Neural cell (in vitro differentiated cells): Measurements from ENCODE around the gene SLC1A1. TPM values are rescaled to one million over a fixed set of nuclear protein-coding genes. Genes with fewer than 3 reads are reported as not detected.

Source experiments
- H2AFZ ChIP-seq: fragments of 200-600, 300-800 bp; sonication (generic), shearing (Covaris generic); 2 replicates; pipeline ENCODE4 v1.6.0; 2014; ENCODE audit warnings: low read depth, mild to moderate bottlenecking, antibody characterized with exemption, low read length, moderate library complexity
- H3F3A ChIP-seq: fragments of 200-600 bp; shearing (Covaris generic); 2 replicates; pipeline ENCODE4 v1.6.1; 2016; ENCODE audit warnings: mild to moderate bottlenecking, moderate library complexity, mixed read lengths, antibody characterized with exemption, low read length; ENCODE audit not compliant: insufficient read depth, poor library complexity, severe bottlenecking
- H3K27ac ChIP-seq: fragments of 200-600, 300-800 bp; sonication (generic), shearing (Covaris generic); 2 replicates; pipeline ENCODE4 v1.5.1; 2014; ENCODE audit warnings: mild to moderate bottlenecking, low read length, moderate library complexity
- H3K27me3 ChIP-seq: fragments of 300-800, 200-600 bp; sonication (generic), shearing (Covaris generic); 2 replicates; pipeline ENCODE4 v1.6.0; 2014; ENCODE audit warnings: mild to moderate bottlenecking, low read depth, low read length, moderate library complexity; ENCODE audit not compliant: insufficient read depth
- H3K36me3 ChIP-seq: fragments of 300-800, 200-600 bp; sonication (generic), shearing (Covaris generic); 2 replicates; pipeline ENCODE4 v1.5.1; 2014; ENCODE audit warnings: mild to moderate bottlenecking, antibody characterized with exemption, low read length, moderate library complexity; ENCODE audit not compliant: insufficient read depth
- H3K4me2 ChIP-seq: fragments of 300-800, 200-600 bp; sonication (generic), shearing (Covaris generic); 2 replicates; pipeline ENCODE4 v1.6.0; 2014; ENCODE audit warnings: mild to moderate bottlenecking, low read length
- H3K4me3 ChIP-seq: fragments of 300-800, 200-600 bp; sonication (generic), shearing (Covaris generic); 2 replicates; pipeline ENCODE4 v1.5.1; 2014; ENCODE audit warnings: mild to moderate bottlenecking, low read length, moderate library complexity
- H3K79me2 ChIP-seq: fragments of 200-600 bp; shearing (Covaris generic); replicated peaks from 2 replicates; pipeline ENCODE4 v1.6.0; 2014; ENCODE audit warnings: mild to moderate bottlenecking, low read length, moderate library complexity; ENCODE audit not compliant: insufficient read depth
- H3K9ac ChIP-seq: fragments of 300-800, 200-600 bp; sonication (generic), shearing (Covaris generic); 2 replicates; pipeline ENCODE4 v1.6.1; 2016; ENCODE audit warnings: mild to moderate bottlenecking, low read length, mixed read lengths
- H3K9me2 ChIP-seq: fragments of 200-600 bp; shearing (Covaris generic); 2 replicates; pipeline ENCODE4 v1.6.1; 2016; ENCODE audit warnings: mild to moderate bottlenecking, low read length, mixed read lengths; ENCODE audit not compliant: insufficient read depth
- H3K9me3 ChIP-seq: fragments of 200-600, 300-800 bp; sonication (generic), shearing (Covaris generic); 2 replicates; pipeline ENCODE4 v1.6.1; 2016; ENCODE audit warnings: mild to moderate bottlenecking, mixed run types, low read length, moderate library complexity, mixed read lengths
- H4K20me1 ChIP-seq: fragments of 200-600 bp; shearing (Covaris generic); 2 replicates; pipeline ENCODE4 v1.6.1; 2016; ENCODE audit warnings: mild to moderate bottlenecking, mixed run types; ENCODE audit not compliant: insufficient read depth
- EP300 ChIP-seq: fragments of 450-650 bp; conservative IDR thresholded peaks from 2 replicates; pipeline ENCODE4 v1.6.1; 2014; ENCODE audit warnings: antibody characterized with exemption, mild to moderate bottlenecking, moderate library complexity; ENCODE audit not compliant: poor library complexity, severe bottlenecking
- EZH2 ChIP-seq: fragments of 200-600, 300-800 bp; shearing (Covaris generic), sonication (generic); IDR thresholded peaks from 2 replicates; pipeline ENCODE4 v1.6.1; 2014; ENCODE audit warnings: antibody characterized with exemption, low read length, borderline replicate concordance, mild to moderate bottlenecking; ENCODE audit not compliant: insufficient read depth, poor library complexity, severe bottlenecking
- MXI1 ChIP-seq: fragments of 450-650 bp; conservative IDR thresholded peaks from 2 replicates; pipeline ENCODE4 v1.6.1; 2014; ENCODE audit warnings: antibody characterized with exemption, mild to moderate bottlenecking; ENCODE audit not compliant: poor library complexity, severe bottlenecking
- POLR2AphosphoS5 ChIP-seq: IDR thresholded peaks from 2 replicates; pipeline ENCODE4 v1.6.1; 2012
- RAD21 ChIP-seq: fragments of 450-650 bp; conservative IDR thresholded peaks from 2 replicates; pipeline ENCODE4 v1.6.1; 2014; ENCODE audit warnings: antibody characterized with exemption, mild to moderate bottlenecking, moderate library complexity
- SMC3 ChIP-seq: fragments of 450-650 bp; conservative IDR thresholded peaks from 2 replicates; pipeline ENCODE4 v1.6.1; 2014; ENCODE audit warnings: antibody characterized with exemption, mild to moderate bottlenecking, moderate library complexity; ENCODE audit not compliant: poor library complexity
- TAF1 ChIP-seq: IDR thresholded peaks from 2 replicates; pipeline ENCODE4 v1.6.1; 2012; ENCODE audit warnings: low read depth
- polyA plus RNA-seq: library from polyadenylated mRNA; depleted of rRNA; stranded (reverse); fragments of >200 nt; gene quantifications from 2 replicates; pipeline ENCODE4 v1.2.3, GENCODE V29; 2014
- TF ChIP-seq, protein P1 (sequence below): IDR thresholded peaks from 2 replicates; pipeline ENCODE4 v1.6.1; 2012; ENCODE audit warnings: borderline replicate concordance
- TF ChIP-seq, protein P2 (sequence below): fragments of 450-650 bp; IDR thresholded peaks from 2 replicates; pipeline ENCODE4 v1.5.1; 2014; ENCODE audit warnings: antibody characterized with exemption, mild to moderate bottlenecking, moderate library complexity; ENCODE audit not compliant: poor library complexity, severe bottlenecking

SLC1A1 gene
- polyA plus RNA-seq, 1 donor from 2014 or later = 30.8 TPM

DNA sequence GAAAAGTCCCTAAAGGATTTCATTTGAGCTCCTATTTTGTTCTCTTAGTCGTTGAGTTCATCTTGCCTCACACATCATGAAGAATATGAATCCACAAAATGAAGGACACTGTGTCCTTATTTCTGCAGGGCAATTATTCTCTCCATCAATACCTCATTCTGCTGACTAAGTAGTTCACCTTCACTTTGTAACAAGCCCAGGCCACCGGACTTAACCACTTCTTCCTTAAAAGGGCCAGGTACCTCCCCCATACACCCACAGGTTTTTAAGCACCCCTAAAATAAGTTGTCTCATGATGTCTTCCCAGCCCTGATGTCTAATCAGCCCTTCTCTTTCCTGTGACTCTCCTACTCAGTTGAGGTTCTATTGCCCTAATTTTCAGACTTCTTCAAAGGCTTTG, 104.7 kb downstream of the SLC1A1 start:
- H3K9ac ChIP-seq = no peak overlapping the region
- no peak overlapping the region for H3K27ac ChIP-seq
- no peak overlapping the region for H3K4me3 ChIP-seq
- H3K79me2 ChIP-seq = no peaks in the 10 kb centered on the region
- no peaks in the 10 kb centered on the region for H3F3A ChIP-seq
- H3K9me2 ChIP-seq = no peaks in the 10 kb centered on the region
- no peaks in the 10 kb centered on the region for H4K20me1 ChIP-seq
- TF ChIP-seq POLR2AphosphoS5 (no peak), EZH2 (no peak), EP300 (no peak), TAF1 (no peak), SMC3 (no peak), RAD21 (no peak), MXI1 (no peak)
- TF ChIP-seq, protein P1, sequence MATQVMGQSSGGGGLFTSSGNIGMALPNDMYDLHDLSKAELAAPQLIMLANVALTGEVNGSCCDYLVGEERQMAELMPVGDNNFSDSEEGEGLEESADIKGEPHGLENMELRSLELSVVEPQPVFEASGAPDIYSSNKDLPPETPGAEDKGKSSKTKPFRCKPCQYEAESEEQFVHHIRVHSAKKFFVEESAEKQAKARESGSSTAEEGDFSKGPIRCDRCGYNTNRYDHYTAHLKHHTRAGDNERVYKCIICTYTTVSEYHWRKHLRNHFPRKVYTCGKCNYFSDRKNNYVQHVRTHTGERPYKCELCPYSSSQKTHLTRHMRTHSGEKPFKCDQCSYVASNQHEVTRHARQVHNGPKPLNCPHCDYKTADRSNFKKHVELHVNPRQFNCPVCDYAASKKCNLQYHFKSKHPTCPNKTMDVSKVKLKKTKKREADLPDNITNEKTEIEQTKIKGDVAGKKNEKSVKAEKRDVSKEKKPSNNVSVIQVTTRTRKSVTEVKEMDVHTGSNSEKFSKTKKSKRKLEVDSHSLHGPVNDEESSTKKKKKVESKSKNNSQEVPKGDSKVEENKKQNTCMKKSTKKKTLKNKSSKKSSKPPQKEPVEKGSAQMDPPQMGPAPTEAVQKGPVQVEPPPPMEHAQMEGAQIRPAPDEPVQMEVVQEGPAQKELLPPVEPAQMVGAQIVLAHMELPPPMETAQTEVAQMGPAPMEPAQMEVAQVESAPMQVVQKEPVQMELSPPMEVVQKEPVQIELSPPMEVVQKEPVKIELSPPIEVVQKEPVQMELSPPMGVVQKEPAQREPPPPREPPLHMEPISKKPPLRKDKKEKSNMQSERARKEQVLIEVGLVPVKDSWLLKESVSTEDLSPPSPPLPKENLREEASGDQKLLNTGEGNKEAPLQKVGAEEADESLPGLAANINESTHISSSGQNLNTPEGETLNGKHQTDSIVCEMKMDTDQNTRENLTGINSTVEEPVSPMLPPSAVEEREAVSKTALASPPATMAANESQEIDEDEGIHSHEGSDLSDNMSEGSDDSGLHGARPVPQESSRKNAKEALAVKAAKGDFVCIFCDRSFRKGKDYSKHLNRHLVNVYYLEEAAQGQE = no peak
- TF ChIP-seq, protein P2, sequence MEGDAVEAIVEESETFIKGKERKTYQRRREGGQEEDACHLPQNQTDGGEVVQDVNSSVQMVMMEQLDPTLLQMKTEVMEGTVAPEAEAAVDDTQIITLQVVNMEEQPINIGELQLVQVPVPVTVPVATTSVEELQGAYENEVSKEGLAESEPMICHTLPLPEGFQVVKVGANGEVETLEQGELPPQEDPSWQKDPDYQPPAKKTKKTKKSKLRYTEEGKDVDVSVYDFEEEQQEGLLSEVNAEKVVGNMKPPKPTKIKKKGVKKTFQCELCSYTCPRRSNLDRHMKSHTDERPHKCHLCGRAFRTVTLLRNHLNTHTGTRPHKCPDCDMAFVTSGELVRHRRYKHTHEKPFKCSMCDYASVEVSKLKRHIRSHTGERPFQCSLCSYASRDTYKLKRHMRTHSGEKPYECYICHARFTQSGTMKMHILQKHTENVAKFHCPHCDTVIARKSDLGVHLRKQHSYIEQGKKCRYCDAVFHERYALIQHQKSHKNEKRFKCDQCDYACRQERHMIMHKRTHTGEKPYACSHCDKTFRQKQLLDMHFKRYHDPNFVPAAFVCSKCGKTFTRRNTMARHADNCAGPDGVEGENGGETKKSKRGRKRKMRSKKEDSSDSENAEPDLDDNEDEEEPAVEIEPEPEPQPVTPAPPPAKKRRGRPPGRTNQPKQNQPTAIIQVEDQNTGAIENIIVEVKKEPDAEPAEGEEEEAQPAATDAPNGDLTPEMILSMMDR = no peak
- no peaks in the 10 kb centered on the region for H3K9me3 ChIP-seq
- no peak overlapping the region for H3K4me2 ChIP-seq
- H3K27me3 ChIP-seq = no peaks in the 10 kb centered on the region
- H3K36me3 ChIP-seq = no peaks in the 10 kb centered on the region
- H2AFZ ChIP-seq = no peak overlapping the region

DNA sequence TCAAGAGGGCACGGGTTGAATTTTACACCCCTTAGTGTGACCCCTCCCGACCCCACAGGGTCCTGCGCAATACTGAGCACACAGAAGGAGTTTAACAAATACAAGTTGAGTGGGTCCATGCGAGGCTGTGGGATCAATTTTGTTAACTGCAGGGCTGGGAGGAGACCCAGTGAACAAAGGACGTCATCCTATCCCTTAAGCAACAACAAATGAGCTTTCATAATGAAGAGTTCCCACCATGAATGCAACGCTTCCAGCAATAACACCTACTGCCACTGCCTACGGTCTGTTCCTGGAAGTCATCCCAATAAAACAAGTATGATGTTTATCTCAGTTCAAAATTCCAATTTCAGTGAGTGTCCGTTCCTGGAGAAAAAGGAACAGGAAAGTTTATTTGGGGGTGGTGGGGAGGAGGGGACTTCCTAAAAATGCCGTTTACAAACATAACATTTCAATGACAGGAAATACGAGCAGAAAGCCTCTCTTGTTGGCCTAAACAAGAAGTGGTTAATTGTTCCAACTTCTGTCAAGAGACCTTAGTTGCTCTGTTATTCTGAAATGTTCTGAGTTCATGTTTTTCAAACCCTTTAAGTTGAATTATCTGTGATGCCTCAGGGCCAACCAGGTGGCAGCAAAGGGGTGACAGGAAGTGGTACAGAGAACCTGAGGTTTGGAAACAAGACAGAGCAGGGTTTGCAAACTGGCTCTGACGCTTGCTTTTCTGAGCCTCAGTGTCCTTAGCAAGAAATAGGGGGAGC, 106.1 kb downstream of the SLC1A1 start:
- no peak overlapping the region for H3K4me2 ChIP-seq
- H3F3A ChIP-seq = no peaks in the 10 kb centered on the region
- no peaks in the 10 kb centered on the region for H3K27me3 ChIP-seq
- no peaks in the 10 kb centered on the region for H3K36me3 ChIP-seq
- no peak overlapping the region for H3K9ac ChIP-seq
- H3K9me2 ChIP-seq = no peaks in the 10 kb centered on the region
- no peaks in the 10 kb centered on the region for H3K9me3 ChIP-seq
- no peak overlapping the region for H2AFZ ChIP-seq
- no peaks in the 10 kb centered on the region for H3K79me2 ChIP-seq
- H4K20me1 ChIP-seq = no peaks in the 10 kb centered on the region
- TF ChIP-seq TAF1 (no peak), POLR2AphosphoS5 (no peak), SMC3 (no peak), MXI1 (no peak)
- TF ChIP-seq, protein P1 = no peak
- TF ChIP-seq, protein P2 = no peak
- no peak overlapping the region for H3K27ac ChIP-seq
- no peak overlapping the region for H3K4me3 ChIP-seq
